HepG2 (cell line): ENCODE data around the gene SCGB1D2. TPM values are rescaled to one million over a fixed set of nuclear protein-coding genes. Genes with fewer than 3 reads are reported as not detected.

ENCODE experiments used
- ARID2 ChIP-seq: sonication (generic); formaldehyde crosslinking; IDR thresholded peaks from 2 replicates; pipeline ENCODE4 v1.8.1; 2022; ENCODE audit warnings: mild to moderate bottlenecking, missing genetic modification reagents, borderline replicate concordance
- BORCS8-MEF2B ChIP-seq: sonication (generic); formaldehyde crosslinking; IDR thresholded peaks from 2 replicates; pipeline ENCODE4 v1.8.0; 2022; ENCODE audit warnings: mild to moderate bottlenecking, missing genetic modification reagents
- BRCA1 ChIP-seq: sonication (generic); formaldehyde crosslinking; IDR thresholded peaks from 2 replicates; pipeline ENCODE4 v1.4.0; 2020; ENCODE audit warnings: missing genetic modification reagents
- EP300 ChIP-seq, 3 experiments: sonication (generic) in 1 of 3; formaldehyde crosslinking in 1 of 3; IDR thresholded peaks; 2 replicates each; pipeline versions ENCODE4 v1.5.1 to v1.6.1; 2011 to 2020; ENCODE audit warnings: low read depth in 2 of 3, low read length in 2 of 3, borderline replicate concordance in 1 of 3, improper control_type of control experiment in 1 of 3, mild to moderate bottlenecking in 1 of 3, missing genetic modification reagents in 1 of 3, moderate library complexity in 1 of 3
- HDAC6 ChIP-seq: fragments of 200-600 bp; sonication (generic); IDR thresholded peaks from 2 replicates; pipeline ENCODE4 v1.7.0; 2017; ENCODE audit warnings: mild to moderate bottlenecking, antibody characterized with exemption, low read length, low read depth
- PHF21A ChIP-seq: sonication (generic); formaldehyde crosslinking; IDR thresholded peaks from 2 replicates; pipeline ENCODE4 v1.5.0; 2020; ENCODE audit warnings: mild to moderate bottlenecking, missing genetic modification reagents
- PRMT3 ChIP-seq: sonication (generic); formaldehyde crosslinking; IDR thresholded peaks from 2 replicates; pipeline ENCODE4 v1.8.1; 2022; ENCODE audit warnings: low read depth, mild to moderate bottlenecking, moderate library complexity, missing genetic modification reagents, borderline replicate concordance
- SALL2 ChIP-seq: sonication (generic); formaldehyde crosslinking; IDR thresholded peaks from 2 replicates; pipeline ENCODE4 v1.8.1; 2023; ENCODE audit warnings: mild to moderate bottlenecking, missing genetic modification reagents, inconsistent platforms
- TAF1 ChIP-seq: sonication (generic); formaldehyde crosslinking; IDR thresholded peaks from 2 replicates; pipeline ENCODE4 v1.4.0; 2020; ENCODE audit warnings: missing genetic modification reagents
- TARDBP ChIP-seq: sonication (generic); formaldehyde crosslinking; IDR thresholded peaks from 2 replicates; pipeline ENCODE4 v1.8.0; 2022; ENCODE audit warnings: mild to moderate bottlenecking, missing genetic modification reagents
- TRIM24 ChIP-seq: sonication (generic); formaldehyde crosslinking; IDR thresholded peaks from 2 replicates; pipeline ENCODE4 v1.8.0; 2022; ENCODE audit warnings: mild to moderate bottlenecking, missing genetic modification reagents
- ZNF180 ChIP-seq: sonication (generic); formaldehyde crosslinking; IDR thresholded peaks from 2 replicates; pipeline ENCODE4 v1.4.0; 2020; ENCODE audit warnings: low read depth, missing genetic modification reagents, borderline replicate concordance
- ZNF451 ChIP-seq: sonication (generic); formaldehyde crosslinking; IDR thresholded peaks from 2 replicates; pipeline ENCODE4 v1.5.0; 2020; ENCODE audit warnings: mild to moderate bottlenecking, missing genetic modification reagents
- ZNF766 ChIP-seq: sonication (generic); formaldehyde crosslinking; IDR thresholded peaks from 2 replicates; pipeline ENCODE4 v1.5.0; 2020; ENCODE audit warnings: missing genetic modification reagents, borderline replicate concordance
- polyA plus RNA-seq, 8 experiments: library from polyadenylated mRNA; depleted of rRNA in 3 of 8; stranded (reverse) in 7 of 8; unstranded in 1 of 8; fragments of >200 nt; fragmentation: Illumina TruSeq in 4 of 8; extraction: Trizol in 4 of 8; gene quantifications; 2 replicates each; pipeline versions ENCODE4 v1.2.1 to v1.2.3, GENCODE V29; 2011 to 2016; ENCODE audit warnings: low read depth in 4 of 8, missing spikeins in 1 of 8, mixed read lengths in 1 of 8; ENCODE audit not compliant: insufficient read depth in 1 of 8
- total RNA-seq, 5 experiments: library from RNA; depleted of rRNA; stranded (reverse); fragments of >200 nt; fragmentation: Illumina TruSeq; extraction: Trizol; gene quantifications; 2 replicates each; pipeline ENCODE4 v1.2.3, GENCODE V29; 2016; ENCODE audit warnings: low read depth in 1 of 5
- TF ChIP-seq, protein P1 (sequence below): sonication (generic); formaldehyde crosslinking; IDR thresholded peaks from 2 replicates; pipeline ENCODE4 v1.8.0; 2022; ENCODE audit warnings: mild to moderate bottlenecking, missing genetic modification reagents; ENCODE audit not compliant: insufficient replicate concordance
- TF ChIP-seq, protein P2 (sequence below): IDR thresholded peaks from 2 replicates; pipeline ENCODE4 v1.6.1; 2016; ENCODE audit warnings: mild to moderate bottlenecking, missing biosample characterization, missing genetic modification reagents
- TF ChIP-seq, protein P3 (sequence below): sonication (generic); formaldehyde crosslinking; IDR thresholded peaks from 2 replicates; pipeline ENCODE4 v1.5.1; 2020; ENCODE audit warnings: missing genetic modification reagents, mild to moderate bottlenecking, borderline replicate concordance
- TF ChIP-seq, protein P4 (sequence below): sonication (generic); formaldehyde crosslinking; IDR thresholded peaks from 2 replicates; pipeline ENCODE4 v1.4.0; 2020; ENCODE audit warnings: missing genetic modification reagents
- TF ChIP-seq, protein P5 (sequence below): sonication (generic); formaldehyde crosslinking; IDR thresholded peaks from 2 replicates; pipeline ENCODE4 v1.5.0; 2020; ENCODE audit warnings: missing genetic modification reagents
- TF ChIP-seq, protein P6 (sequence below): fragments of 450-650 bp; IDR thresholded peaks from 2 replicates; pipeline ENCODE4 v1.6.1; 2017; ENCODE audit warnings: mild to moderate bottlenecking

Gene SCGB1D2
- total and polyA plus RNA-seq, 2 of the 13 experiments (the other 11 are each of a cell fraction or from before 2014, with no cell fraction given) = not detected

DNA sequence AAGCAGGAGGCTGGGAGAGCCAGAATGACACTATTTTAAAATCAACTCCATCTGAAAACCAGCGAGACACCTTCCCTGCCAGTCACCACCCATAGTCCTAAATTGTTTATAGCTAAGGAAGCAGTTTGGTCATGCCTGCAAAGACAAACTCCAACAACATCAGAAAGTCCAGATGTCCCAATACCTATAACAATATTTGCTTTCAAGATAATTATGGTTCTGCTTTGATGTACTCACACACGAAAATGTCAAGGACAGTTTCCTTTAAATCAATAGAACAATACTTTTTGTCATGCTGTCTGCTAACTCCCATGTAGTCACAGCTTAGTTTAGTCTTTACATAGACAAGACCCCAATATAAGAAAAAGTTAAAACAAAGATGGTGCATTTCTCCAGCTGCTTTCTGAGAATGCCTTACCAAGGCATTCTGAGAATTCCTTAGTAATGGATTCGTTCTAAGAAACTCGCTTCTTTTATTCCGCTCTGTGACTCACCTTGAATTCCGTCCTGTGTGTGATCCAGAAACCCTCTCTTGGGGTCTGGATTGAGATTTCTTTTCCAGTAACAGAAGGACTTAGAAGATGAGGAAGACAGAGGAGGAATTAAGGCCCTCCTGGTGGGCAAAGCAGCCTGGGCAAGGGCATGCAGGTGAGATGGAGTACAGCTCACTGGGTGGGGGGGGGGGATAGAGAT, 18.4 kb downstream of the SCGB1D2 start (continued):
- TF ChIP-seq ZNF766 (no peak), EP300 (IDR thresholded peaks at IDR 0.05; ENCODE audit: low read depth in 2 of 2, low read length in 2 of 2) (peak; percentile 93 to 98), EP300 (CRISPR knock-in tag; IDR thresholded peaks at IDR 0.05; ENCODE audit: borderline replicate concordance) (peak; percentile 94), PHF21A (CRISPR knock-in tag) (peak; percentile 82), TARDBP (CRISPR knock-in tag) (peak; percentile 90), ZNF451 (CRISPR knock-in tag) (no peak), BORCS8-MEF2B (CRISPR knock-in tag) (no peak), TRIM24 (CRISPR knock-in tag) (peak; percentile 69; the same call in 1 of the 2 replicates), ZNF180 (CRISPR knock-in tag) (no peak), TAF1 (CRISPR knock-in tag) (no peak), SALL2 (no peak), HDAC6 (no peak), BRCA1 (CRISPR knock-in tag) (no peak), ARID2 (CRISPR knock-in tag) (no peak; the same call in 1 of the 2 replicates), PRMT3 (CRISPR knock-in tag) (no peak)
- TF ChIP-seq, protein P1, sequence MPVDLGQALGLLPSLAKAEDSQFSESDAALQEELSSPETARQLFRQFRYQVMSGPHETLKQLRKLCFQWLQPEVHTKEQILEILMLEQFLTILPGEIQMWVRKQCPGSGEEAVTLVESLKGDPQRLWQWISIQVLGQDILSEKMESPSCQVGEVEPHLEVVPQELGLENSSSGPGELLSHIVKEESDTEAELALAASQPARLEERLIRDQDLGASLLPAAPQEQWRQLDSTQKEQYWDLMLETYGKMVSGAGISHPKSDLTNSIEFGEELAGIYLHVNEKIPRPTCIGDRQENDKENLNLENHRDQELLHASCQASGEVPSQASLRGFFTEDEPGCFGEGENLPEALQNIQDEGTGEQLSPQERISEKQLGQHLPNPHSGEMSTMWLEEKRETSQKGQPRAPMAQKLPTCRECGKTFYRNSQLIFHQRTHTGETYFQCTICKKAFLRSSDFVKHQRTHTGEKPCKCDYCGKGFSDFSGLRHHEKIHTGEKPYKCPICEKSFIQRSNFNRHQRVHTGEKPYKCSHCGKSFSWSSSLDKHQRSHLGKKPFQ (CRISPR knock-in tag) = no peak
- TF ChIP-seq, protein P2, sequence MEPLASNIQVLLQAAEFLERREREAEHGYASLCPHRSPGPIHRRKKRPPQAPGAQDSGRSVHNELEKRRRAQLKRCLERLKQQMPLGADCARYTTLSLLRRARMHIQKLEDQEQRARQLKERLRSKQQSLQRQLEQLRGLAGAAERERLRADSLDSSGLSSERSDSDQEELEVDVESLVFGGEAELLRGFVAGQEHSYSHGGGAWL (CRISPR knock-in tag) = no peak
- TF ChIP-seq, protein P3, sequence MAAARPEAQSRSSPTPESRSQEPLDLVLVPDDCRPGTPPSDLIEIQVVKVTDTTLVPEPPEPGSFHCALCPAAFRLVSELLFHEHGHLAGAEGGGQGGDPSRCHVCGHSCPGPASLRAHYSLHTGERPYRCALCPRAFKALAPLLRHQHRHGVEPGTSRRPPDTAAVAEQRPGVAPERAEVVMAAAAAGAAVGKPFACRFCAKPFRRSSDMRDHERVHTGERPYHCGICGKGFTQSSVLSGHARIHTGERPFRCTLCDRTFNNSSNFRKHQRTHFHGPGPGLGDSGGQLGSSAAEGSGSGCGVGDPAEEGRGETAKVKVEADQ (CRISPR knock-in tag) = 0 out of 2 replicates have a peak, but pooled peaks have one; percentile 25
- TF ChIP-seq, protein P4, sequence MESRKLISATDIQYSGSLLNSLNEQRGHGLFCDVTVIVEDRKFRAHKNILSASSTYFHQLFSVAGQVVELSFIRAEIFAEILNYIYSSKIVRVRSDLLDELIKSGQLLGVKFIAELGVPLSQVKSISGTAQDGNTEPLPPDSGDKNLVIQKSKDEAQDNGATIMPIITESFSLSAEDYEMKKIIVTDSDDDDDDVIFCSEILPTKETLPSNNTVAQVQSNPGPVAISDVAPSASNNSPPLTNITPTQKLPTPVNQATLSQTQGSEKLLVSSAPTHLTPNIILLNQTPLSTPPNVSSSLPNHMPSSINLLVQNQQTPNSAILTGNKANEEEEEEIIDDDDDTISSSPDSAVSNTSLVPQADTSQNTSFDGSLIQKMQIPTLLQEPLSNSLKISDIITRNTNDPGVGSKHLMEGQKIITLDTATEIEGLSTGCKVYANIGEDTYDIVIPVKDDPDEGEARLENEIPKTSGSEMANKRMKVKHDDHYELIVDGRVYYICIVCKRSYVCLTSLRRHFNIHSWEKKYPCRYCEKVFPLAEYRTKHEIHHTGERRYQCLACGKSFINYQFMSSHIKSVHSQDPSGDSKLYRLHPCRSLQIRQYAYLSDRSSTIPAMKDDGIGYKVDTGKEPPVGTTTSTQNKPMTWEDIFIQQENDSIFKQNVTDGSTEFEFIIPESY = no peak
- TF ChIP-seq, protein P5, sequence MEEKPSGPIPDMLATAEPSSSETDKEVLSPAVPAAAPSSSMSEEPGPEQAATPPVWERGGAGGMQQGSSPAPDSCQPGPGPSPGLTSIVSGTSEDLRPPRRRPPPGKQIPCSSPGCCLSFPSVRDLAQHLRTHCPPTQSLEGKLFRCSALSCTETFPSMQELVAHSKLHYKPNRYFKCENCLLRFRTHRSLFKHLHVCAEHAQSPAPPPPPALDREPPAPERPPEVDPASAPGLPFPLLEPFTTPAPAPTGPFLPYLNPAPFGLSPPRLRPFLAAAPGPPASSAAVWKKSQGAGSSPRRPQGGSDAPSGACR = peak; percentile 66; the same call in 1 of the 2 replicates
- TF ChIP-seq, protein P6, sequence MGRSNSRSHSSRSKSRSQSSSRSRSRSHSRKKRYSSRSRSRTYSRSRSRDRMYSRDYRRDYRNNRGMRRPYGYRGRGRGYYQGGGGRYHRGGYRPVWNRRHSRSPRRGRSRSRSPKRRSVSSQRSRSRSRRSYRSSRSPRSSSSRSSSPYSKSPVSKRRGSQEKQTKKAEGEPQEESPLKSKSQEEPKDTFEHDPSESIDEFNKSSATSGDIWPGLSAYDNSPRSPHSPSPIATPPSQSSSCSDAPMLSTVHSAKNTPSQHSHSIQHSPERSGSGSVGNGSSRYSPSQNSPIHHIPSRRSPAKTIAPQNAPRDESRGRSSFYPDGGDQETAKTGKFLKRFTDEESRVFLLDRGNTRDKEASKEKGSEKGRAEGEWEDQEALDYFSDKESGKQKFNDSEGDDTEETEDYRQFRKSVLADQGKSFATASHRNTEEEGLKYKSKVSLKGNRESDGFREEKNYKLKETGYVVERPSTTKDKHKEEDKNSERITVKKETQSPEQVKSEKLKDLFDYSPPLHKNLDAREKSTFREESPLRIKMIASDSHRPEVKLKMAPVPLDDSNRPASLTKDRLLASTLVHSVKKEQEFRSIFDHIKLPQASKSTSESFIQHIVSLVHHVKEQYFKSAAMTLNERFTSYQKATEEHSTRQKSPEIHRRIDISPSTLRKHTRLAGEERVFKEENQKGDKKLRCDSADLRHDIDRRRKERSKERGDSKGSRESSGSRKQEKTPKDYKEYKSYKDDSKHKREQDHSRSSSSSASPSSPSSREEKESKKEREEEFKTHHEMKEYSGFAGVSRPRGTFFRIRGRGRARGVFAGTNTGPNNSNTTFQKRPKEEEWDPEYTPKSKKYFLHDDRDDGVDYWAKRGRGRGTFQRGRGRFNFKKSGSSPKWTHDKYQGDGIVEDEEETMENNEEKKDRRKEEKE = no peak
